BJ (cell line): ENCODE data around the gene TIMM17B. TPM values are rescaled to one million over a fixed set of nuclear protein-coding genes. Genes with fewer than 3 reads are reported as not detected.

ENCODE experiments used
- CTCF ChIA-PET: fragments of 350-600 bp; formaldehyde crosslinking; extraction: SDS; loops from one replicate; lab custom pipeline; 2021; ENCODE audit warnings: antibody characterized with exemption, inconsistent platforms; lab: Yijun Ruan, JAX
- POLR2A ChIA-PET: fragments of 300-600 bp; sonication (Branson Sonifier 250); formaldehyde crosslinking; extraction: SDS; loops from one replicate; lab custom pipeline; 2021; ENCODE audit warnings: antibody characterized with exemption; lab: Charles Lee
- DNase-seq: peaks from one replicate; pipeline ENCODE4 v3.0.0-alpha.2; 2011; ENCODE audit warnings: low read depth
- H3K27me3 ChIP-seq: 2 replicates; pipeline ENCODE4 v1.6.0; 2011; ENCODE audit warnings: low read length; ENCODE audit not compliant: control insufficient read depth, insufficient read depth
- H3K36me3 ChIP-seq: 2 replicates; pipeline ENCODE4 v1.5.1; 2011; ENCODE audit warnings: low read length; ENCODE audit not compliant: control insufficient read depth, insufficient read depth
- H3K4me3 ChIP-seq: 2 replicates; pipeline ENCODE4 v1.5.1; 2011; ENCODE audit warnings: low read depth, mild to moderate bottlenecking, control low read depth, low read length
- CTCF ChIP-seq: IDR thresholded peaks from 2 replicates; pipeline ENCODE4 v1.5.1; 2011; ENCODE audit warnings: low read depth, mild to moderate bottlenecking, control low read depth, inconsistent platforms, low read length, moderate library complexity; ENCODE audit not compliant: insufficient read depth
- polyA plus RNA-seq: library from polyadenylated mRNA; depleted of rRNA; stranded (reverse); fragments of >200 nt; gene quantifications from 2 replicates; pipeline ENCODE4 v1.2.3, GENCODE V29; 2011

The TIMM17B gene
- polyA plus RNA-seq, 1 experiment, result 68.4 TPM

DNA sequence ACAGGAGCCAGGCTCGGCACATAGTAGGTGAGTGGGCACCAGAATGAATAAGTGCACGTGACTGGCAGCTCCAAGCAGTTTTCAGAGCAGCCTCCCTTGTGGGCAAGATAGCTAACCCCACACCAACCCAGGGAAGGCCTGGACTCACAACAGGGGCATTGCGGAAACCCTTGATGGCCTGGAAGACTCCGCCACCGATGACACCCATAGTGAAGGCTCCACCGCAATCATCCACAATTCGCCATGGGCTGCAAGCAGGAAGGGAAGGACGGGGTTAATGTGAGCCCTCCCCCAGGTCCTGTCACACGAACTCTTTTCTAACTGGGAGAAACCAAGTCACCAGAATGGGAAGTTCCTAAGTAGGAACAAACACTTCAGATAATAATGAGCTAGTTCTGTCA is 957 bp downstream of the TIMM17B start:
- no peak for TF ChIP-seq CTCF
- POLR2A ChIA-PET, result no interaction called here

DNA sequence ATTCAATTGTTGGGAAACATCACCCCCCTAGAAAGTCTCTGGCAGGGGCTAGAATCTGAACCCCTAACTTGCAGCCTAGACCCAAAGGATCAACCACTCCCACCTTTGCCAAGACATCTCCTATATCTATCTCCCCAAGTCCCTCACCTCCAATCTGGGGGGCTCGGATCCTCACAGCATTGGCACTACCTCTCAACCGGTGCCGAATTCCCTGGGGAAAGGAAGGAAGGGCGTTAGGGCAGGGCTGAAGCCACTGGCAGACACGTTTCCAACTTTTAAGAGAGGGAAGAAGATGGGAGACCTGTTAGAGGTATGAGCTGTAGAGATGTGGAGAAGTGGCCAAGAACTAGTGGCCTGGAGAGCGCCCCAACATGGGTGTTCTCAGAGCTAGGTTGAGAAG is 2.7 kb downstream of the TIMM17B start:
- POLR2A ChIA-PET, result no interaction called here
- CTCF ChIA-PET, result no interaction called here
- Histone ChIP-seq H3K27me3 (no peaks in the 10 kb centered on the region), H3K36me3 (peaks cover 6% of the 10 kb centered on the region; the same call in 1 of the 2 replicates), H3K4me3 (no peak overlapping the region)
- TF ChIP-seq CTCF, result no peak
- DNase-seq, result no peak

More for the DNA sequence above, 957 bp downstream of the TIMM17B start:
- CTCF ChIA-PET, result no interaction called here
- no peaks in the 10 kb centered on the region for H3K27me3 ChIP-seq
- H3K36me3 ChIP-seq, result peaks cover 10% of the 10 kb centered on the region; the same call in 1 of the 2 replicates
- no peak for DNase-seq
- peak overlapping the region; percentile 79 for H3K4me3 ChIP-seq

DNA sequence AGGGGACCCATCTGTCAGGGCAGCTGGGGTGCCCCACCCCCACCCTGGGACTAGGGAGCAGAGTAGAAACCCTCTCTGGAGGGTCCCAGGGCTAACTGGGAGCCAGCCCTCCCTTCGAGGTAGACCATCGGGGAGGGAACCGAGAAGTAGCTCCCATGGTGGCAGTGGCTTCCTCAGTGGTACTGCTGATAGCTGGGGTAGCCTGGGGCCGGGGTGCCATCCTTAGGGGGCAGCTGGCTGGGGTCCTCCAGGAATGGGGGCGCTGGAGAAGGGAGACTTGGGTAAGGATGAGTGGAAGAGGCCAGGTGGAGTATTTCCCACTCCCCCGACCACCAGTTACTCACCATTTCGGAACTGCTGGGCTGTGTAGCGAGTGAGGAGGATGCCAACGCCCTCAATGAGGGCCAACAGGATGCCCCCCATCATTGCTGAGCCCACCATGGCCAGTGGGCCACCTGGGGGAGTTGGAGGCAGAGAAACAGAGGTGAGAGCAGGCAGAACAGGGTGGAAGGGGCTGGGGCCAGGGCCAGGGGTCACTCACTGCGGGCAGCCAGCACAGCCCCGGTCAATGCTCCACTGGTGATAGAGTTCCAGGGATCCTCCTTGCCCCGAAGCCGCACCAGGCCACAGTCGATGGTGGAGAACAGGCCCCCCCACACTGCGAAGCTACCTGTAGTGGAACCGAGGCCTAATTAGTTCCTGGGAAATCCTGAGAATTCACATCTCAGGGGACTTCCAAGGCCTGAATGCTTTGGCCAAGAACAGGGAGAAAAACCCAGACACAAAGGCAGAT is 3.8 kb downstream of the TIMM17B start:
- no peak for TF ChIP-seq CTCF
- H3K27me3 ChIP-seq, result no peaks in the 10 kb centered on the region
- H3K4me3 ChIP-seq, result no peak overlapping the region
- ChIA-PET POLR2A (no interaction called here), CTCF (no interaction called here)
- no peak for DNase-seq
- H3K36me3 ChIP-seq, result peaks cover 6% of the 10 kb centered on the region; the same call in 1 of the 2 replicates

GRCh38 chrX:48892896-48893295 is 4.7 kb downstream of the TIMM17B start:
- peaks cover 6% of the 10 kb centered on the region; the same call in 1 of the 2 replicates for H3K36me3 ChIP-seq
- POLR2A ChIA-PET, result no interaction called here
- no peak for TF ChIP-seq CTCF
- H3K4me3 ChIP-seq, result no peak overlapping the region
- H3K27me3 ChIP-seq, result no peaks in the 10 kb centered on the region
- no peak for DNase-seq
- CTCF ChIA-PET, result no interaction called here

- H3K27me3 ChIP-seq, result no peaks in the 10 kb centered on the region
- CTCF ChIA-PET, result interaction anchor here (1.0 to 1.5 kb wide), 3 partner anchors 20 to 151 kb away, joined by 3 read pairs; partner anchors contain the start of gene SLC35A2
- TF ChIP-seq CTCF, result peak; percentile 66
- DNase-seq, result peak; percentile 51
- peaks cover 6% of the 10 kb centered on the region; the same call in 1 of the 2 replicates for H3K36me3 ChIP-seq
- peak overlapping the region; percentile 51 for H3K4me3 ChIP-seq
- POLR2A ChIA-PET, result no interaction called here
Measured at GRCh38 chrX:48891402-48892288, 5.9 kb downstream of the TIMM17B start.
